Sigmoid colon (tissue), 3 donors: Measurements from ENCODE around the gene PRG2.

Experiments used
- CTCF ChIP-seq, 4 experiments: fragments of 450-650 bp in 3 of 4; fragments of 200-600 bp in 1 of 4; IDR thresholded peaks; one replicate each; pipeline ENCODE4 v1.5.1; 2016 to 2019; ENCODE audit warnings: antibody characterized with exemption in 4 of 4, mild to moderate bottlenecking in 3 of 4, moderate library complexity in 2 of 4
- POLR2A ChIP-seq, 2 donors: fragments of 450-650 bp; IDR thresholded peaks; one replicate each; pipeline ENCODE4 v1.6.1; 2016; ENCODE audit warnings: antibody characterized with exemption in 2 of 2, mild to moderate bottlenecking in 2 of 2, moderate library complexity in 2 of 2

- no peak for TF ChIP-seq CTCF (IDR thresholded peaks at IDR 0.05)
- TF ChIP-seq POLR2A (IDR thresholded peaks at IDR 0.05): no peak
Observed at GRCh38 chr11:57422669-57423068, 32.2 kb upstream of the PRG2 start.
